Right renal cortex interstitium (tissue), 3 donors: ENCODE results near the gene ADIPOR2. TPM values are rescaled to one million over a fixed set of nuclear protein-coding genes. Genes with fewer than 3 reads are reported as not detected.
A peak's percentile ranks its signal among the peaks of the same experiment; 100 is the strongest.
"Not testable (repeated sequence)": the region's sequence is repeated elsewhere in the genome, so short reads cannot be mapped to it uniquely, and the experiment has no call there.

ENCODE experiments used
- DNase-seq, 3 donors: peaks; one replicate each; pipeline ENCODE4 v3.0.0-alpha.2; 2013; ENCODE audit warnings: low read depth in 3 of 3, low spot score in 2 of 3
- polyA plus RNA-seq, 3 donors: library from polyadenylated mRNA; unstranded; fragments of 120-200 nt; gene quantifications; one replicate each; pipeline ENCODE4 v1.2.1, GENCODE V29; 2013; ENCODE audit not compliant: insufficient read length in 3 of 3

The ADIPOR2 gene
- polyA plus RNA-seq, 3 donors, result 49.3 to 52.2 (median 49.5) TPM

DNA sequence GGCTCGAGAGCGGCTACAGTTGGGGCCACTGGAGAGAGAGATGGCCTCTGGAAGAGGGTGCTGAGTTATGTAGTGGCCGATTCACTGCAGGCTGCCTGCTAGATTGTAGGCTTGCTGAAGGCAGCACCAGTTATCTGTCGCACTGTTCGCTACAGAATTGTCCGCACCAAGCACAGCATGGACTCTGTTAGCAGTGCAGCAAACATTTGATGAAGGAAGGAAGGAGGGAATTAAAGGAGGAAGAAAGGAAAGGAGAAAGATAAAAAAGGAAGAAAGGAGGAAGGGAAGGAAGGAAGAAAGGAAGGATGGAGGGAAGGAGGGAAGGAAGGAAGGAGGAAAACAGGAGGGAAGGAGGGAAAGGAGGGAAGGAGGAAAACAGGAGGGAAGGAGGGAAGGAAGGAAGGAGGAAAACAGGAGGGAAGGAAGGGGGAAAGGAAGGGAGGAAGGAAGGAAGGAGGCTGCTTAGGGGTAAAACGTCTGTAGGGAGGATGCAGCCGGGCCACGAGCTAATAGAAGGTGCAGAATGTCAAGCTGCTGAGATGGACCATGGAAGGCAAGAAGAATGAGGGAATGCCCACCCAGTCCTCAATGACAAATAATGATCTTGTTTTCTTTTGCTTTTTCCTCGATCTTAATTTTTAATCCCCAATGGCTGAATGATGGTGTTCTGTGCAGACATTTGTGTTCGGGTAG is 27.3 kb upstream of the ADIPOR2 start:
- no peak for DNase-seq

DNA sequence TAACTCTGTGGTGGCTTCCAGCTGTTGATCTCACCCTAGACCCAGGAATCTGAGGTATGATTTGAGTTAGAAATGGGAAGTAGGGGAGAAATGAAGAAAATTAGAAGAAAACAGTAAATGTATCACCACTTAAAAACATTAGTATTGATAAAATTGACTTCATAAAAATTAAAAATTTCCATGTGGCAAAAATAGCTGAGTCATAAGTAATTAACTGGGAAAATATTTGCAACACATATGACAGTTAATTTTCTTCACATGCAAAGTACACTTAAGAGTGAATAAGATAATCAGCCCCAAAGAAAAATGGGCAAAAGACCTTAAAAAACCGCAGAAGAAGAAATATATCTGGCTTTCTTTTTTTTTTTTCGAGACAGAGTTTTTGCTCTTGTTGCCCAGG is 25.5 kb upstream of the ADIPOR2 start:
- DNase-seq, result no peak

GRCh38 chr12:1666215-1666614 is 24.7 kb upstream of the ADIPOR2 start:
- DNase-seq, result no peak

DNA sequence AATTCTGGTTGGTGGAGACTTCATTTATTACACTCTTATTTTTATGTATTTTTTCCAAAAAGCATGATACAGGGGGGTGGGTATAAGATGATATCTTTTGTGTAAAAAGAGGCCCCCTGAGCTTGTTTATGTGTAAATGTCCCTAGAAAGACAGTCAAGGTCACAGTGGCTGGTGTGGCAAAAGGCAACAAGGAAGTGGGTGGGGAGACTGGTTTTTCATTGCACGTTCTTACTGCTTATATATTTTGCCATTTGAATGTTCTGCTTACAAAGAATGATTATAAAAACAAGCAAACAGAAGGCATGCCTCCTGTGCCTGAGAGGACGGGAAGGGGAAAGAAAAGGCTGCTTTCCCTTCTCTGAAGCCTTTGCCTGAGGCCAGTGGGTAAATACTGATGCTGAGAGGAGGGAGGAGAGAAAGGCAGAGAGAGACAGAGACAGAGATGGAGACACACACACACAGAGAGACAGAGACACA is 24.1 kb upstream of the ADIPOR2 start:
- DNase-seq, result no peak

- DNase-seq, result no peak
Measured at GRCh38 chr12:1668833-1669543, 21.9 kb upstream of the ADIPOR2 start.

GRCh38 chr12:1670358-1671268 is 20.3 kb upstream of the ADIPOR2 start:
- no peak for DNase-seq

DNA sequence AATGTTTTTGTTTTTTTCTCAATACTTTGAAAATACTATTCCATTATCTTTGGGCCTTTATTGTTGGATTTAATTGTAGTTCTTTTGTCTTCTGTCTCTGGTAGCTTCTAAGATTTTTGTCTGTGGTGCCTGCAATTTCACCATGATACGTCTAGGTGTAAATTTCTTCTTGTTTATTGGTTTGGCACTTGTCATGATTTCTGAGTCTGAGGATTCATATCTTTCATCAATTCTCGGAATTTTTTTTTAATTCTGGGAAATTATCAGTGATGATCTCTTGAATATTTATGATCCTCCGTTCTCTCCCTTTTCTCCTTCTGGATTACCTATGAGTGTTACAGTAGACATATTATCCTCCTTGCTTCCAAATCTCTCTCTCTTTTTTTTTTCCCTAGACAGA is 14.8 kb upstream of the ADIPOR2 start:
- DNase-seq, result no peak

DNA sequence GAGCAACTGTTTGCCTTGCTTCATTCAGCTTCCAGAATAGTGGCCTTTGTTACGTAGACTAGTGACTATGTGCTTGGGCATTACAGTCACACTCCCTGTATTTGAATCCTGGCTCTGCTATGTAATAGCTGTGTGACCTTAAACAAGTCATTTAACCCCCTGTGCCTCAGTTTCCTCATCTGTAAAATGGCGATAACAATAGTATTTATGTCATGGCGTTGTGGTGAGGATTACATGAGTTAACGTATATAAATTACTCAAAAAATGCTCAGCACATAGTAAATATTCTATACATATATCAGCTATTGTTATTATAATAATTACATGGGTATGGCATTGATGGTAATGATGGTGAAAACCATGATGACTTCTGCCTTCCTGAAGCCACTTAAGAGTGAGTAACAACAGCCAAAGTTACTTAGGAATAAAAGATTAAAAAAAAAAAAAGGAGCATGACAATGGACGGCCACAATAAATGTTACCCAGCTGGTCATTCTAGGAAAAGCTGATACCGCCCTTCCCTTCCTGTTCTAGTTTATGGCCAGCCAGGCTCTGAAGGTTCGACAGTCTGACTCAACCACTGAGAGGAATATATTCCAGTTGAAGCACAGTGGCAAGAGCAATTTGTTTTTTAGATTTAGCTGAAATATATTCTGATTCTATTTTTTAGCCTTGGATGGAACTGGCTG is 9.9 kb upstream of the ADIPOR2 start:
- no peak for DNase-seq

DNA sequence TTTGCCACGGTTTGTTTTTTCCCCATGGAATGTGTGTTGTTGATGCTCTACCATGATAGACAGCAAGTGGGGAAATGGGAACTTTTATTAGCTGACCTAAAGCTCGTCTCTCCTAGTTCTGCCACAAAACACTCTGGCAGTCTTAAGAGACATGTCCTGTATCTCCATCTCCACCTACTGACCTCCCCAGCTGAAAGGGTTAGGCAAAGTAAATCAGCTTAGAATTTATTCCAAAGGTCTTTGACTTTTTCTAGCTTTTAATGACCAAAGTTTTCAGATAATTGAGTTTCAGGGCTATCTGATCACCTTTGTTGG is 9.4 kb upstream of the ADIPOR2 start:
- DNase-seq, result no peak

- DNase-seq, result no peak
Measured at GRCh38 chr12:1688086-1688710, 2.7 kb upstream of the ADIPOR2 start.

- peak in 1 of 3 donors; percentile 38 for DNase-seq
Measured at GRCh38 chr12:1691123-1692007, 495 bp downstream of the ADIPOR2 start.

- DNase-seq, result no peak
Measured at GRCh38 chr12:1692226-1692625, 1.4 kb downstream of the ADIPOR2 start.

GRCh38 chr12:1692895-1693610 is 2.2 kb downstream of the ADIPOR2 start:
- DNase-seq, result no peak

DNA sequence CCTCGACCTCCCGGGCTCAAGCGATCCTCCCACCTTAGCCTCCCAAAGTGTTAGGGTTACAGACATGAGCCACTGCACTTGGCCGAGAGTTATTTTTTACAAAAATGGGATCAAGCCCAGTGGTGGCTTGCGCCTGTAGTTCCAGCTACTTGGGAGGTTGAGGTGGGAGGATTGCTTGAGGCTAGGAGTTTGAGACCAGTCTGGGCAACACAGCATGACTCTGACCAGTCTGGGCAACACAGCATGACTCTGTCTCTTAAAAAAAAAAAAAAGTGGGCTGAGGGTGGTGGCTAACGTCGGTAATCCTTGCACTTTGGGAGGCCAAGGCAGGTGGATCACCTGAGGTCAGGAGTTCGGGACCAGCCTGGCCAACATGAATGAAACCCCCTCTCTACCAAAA is 4.2 kb downstream of the ADIPOR2 start:
- not testable (repeated sequence) for DNase-seq

GRCh38 chr12:1695886-1696670 is 5.2 kb downstream of the ADIPOR2 start:
- DNase-seq, result no peak

- no peak for DNase-seq
Measured at GRCh38 chr12:1696800-1697199, 5.9 kb downstream of the ADIPOR2 start.

DNA sequence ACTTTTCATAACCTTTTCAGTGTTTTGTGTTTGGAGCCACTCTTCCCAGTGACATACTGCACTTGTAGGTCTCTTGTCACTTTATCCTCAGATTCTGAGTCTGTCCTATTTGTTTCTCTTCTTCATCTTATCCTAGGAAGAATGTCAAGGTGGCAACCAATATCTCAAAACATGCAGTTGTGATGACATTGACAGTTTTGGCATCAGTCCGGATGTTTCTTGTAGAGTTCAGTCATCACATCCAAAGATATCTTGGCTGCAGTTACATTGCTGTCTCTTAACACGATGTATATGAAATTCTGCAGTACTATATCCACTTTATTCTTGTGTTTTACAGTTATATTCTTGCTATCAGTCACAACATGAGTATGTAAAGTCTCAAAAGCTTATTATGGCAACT is 6.4 kb downstream of the ADIPOR2 start:
- DNase-seq, result no peak

DNA sequence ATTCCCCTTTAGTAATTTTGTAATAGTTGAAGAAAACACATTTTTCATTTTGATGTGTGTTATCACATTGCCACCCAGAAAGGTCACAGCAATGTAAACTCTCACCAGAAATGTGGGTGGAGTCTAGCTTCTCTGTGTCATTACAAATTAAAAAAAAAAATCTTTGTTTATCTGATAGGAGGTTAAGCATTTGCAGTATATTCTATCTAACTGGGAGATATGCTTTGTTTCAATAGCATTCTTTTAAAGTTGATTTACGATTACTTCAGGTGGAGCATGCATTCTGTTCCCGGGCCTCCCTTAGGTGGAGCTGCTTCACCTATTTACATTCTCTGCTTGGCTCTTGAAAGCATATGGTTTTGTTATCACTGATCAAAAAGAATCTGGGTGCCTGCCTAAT is 7.8 kb downstream of the ADIPOR2 start:
- no peak for DNase-seq
